NCI-H1092 (cell line): ENCODE data around the gene TRUB2.

Experiments used
- DNase-seq: peaks from one replicate; lab custom pipeline; 2025; lab: John Stamatoyannopoulos, UW

The TRUB2 gene

GRCh38 chr9:128322404-128323211 lies at the start of gene TRUB2, which contains the start of gene COQ4:
TRUB2 (minus strand) TSS chr9:128322447; CDS start chr9:128322408, 39 bp downstream.
COQ4 (plus strand) TSS chr9:128322839; CDS start chr9:128322859, 20 bp downstream.
- DNase-seq = peak; percentile 93

- DNase-seq = no peak
Observed at GRCh38 chr9:128371630-128372117, 49.4 kb upstream of the TRUB2 start.

- DNase-seq = peak; percentile 91
Observed at GRCh38 chr9:128370752-128371629, 48.7 kb upstream of the TRUB2 start, which contains the start of gene URM1. URM1 (plus strand) TSS chr9:128371374; CDS start chr9:128371381, 7 bp downstream.

- DNase-seq = no peak
Observed at GRCh38 chr9:128370367-128370751, 48.1 kb upstream of the TRUB2 start.

GRCh38 chr9:128369024-128369706 lies 46.9 kb upstream of the TRUB2 start:
- DNase-seq = no peak

- no peak for DNase-seq
Observed at GRCh38 chr9:128365525-128365924, 43.3 kb upstream of the TRUB2 start.

- no peak for DNase-seq
Observed at GRCh38 chr9:128362774-128363173, 40.5 kb upstream of the TRUB2 start.

GRCh38 chr9:128361986-128362646 lies 39.9 kb upstream of the TRUB2 start:
- peak; percentile 76 for DNase-seq

GRCh38 chr9:128361296-128361985 lies 39.2 kb upstream of the TRUB2 start:
- DNase-seq = no peak

- DNase-seq = no peak
Observed at GRCh38 chr9:128360826-128361225, 38.6 kb upstream of the TRUB2 start.

- DNase-seq = no peak
Observed at GRCh38 chr9:128358861-128359260, 36.6 kb upstream of the TRUB2 start.

GRCh38 chr9:128358090-128358489 lies 35.8 kb upstream of the TRUB2 start:
- no peak for DNase-seq

GRCh38 chr9:128355451-128355850 lies 33.2 kb upstream of the TRUB2 start:
- no peak for DNase-seq

GRCh38 chr9:128349772-128350171 lies 27.5 kb upstream of the TRUB2 start:
- DNase-seq = no peak

- no peak for DNase-seq
Observed at GRCh38 chr9:128349125-128349524, 26.9 kb upstream of the TRUB2 start.

- no peak for DNase-seq
Observed at GRCh38 chr9:128344931-128345605, 22.8 kb upstream of the TRUB2 start.

GRCh38 chr9:128343855-128344254 lies 21.6 kb upstream of the TRUB2 start:
- DNase-seq = no peak

GRCh38 chr9:128342971-128343680 lies 20.9 kb upstream of the TRUB2 start:
- DNase-seq = no peak

- peak; percentile 38 for DNase-seq
Observed at GRCh38 chr9:128341435-128341849, 19.2 kb upstream of the TRUB2 start.
